Activated CD4-positive, alpha-beta T cell treated with anti-CD3 and anti-CD28 coated beads, Interleukin-2, amount 50 U/mL, for 48 hours (primary cell): Measurements from ENCODE around the gene NUP85.
A peak's percentile ranks its signal among the peaks of the same experiment; 100 is the strongest.
"Not testable (repeated sequence)": the region's sequence is repeated elsewhere in the genome, so short reads cannot be mapped to it uniquely, and the experiment has no call there.

ENCODE experiments used
- DNase-seq, 2 experiments: peaks; one replicate each; pipeline ENCODE4 v3.0.0-alpha.2; 2020

Gene NUP85

DNA sequence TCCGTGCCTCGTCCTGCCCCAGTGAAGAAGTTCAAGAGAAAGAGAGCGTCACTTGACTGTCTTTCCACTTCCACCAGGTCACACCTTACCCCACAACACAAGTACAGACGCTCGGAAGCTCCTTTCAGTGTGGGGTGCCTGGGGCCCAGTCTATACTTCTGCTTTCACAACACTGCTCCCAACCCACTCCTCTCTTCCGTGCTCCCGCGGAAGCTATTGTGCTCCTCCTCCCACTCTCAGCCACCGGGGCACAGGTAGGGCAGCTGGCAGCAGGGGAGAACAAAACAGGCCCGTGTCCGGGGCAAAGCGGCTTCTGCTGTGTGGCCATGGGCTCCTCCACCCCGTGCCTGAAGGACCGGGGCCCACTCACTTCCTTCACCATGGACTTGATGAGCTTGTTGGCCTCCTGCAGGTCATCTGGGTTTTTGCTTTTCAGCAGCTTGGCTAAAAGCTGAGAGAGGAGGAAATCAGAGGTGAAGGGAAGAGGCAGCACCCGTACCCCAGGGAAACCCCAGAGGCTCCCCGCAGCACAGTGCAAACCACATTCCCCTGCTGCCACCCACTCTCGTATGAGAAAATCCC lies 37.1 kb downstream of the NUP85 start:
- peak; percentile 30 to 45 for DNase-seq

DNA sequence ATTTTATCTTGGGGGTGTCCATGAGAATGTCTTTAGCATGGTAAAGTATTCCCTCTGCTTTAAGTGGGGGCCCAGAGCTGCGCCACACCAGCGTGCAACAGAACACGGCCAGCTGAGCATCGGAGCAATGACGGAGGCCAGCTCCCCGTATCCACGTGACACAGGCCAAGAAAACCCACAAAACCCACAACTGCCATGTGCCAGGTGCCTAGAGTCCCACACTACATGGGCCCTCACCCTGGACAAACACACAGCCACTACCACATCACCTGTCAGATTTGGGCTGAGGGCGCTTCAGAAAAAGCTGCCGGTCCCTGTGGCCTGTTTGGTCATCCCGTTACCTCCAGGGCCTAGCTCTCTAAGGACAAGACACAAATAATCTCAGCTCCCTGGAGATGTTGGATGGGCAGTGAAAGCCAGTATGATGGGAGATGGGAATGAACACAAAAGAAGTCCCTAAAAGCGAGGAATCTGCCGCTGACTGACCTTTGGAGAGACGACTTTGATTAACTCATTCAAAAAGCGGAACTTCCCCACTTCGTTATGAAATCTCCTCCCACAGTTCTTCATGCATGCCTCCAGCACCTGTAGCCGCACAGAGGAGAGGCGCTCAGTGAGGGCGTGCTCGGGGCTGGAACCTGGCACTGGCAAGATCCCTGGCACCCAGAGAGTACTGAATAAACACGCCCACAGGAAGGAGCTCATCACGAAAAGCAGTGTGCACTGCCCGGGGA lies 38.8 kb downstream of the NUP85 start:
- no peak for DNase-seq

DNA sequence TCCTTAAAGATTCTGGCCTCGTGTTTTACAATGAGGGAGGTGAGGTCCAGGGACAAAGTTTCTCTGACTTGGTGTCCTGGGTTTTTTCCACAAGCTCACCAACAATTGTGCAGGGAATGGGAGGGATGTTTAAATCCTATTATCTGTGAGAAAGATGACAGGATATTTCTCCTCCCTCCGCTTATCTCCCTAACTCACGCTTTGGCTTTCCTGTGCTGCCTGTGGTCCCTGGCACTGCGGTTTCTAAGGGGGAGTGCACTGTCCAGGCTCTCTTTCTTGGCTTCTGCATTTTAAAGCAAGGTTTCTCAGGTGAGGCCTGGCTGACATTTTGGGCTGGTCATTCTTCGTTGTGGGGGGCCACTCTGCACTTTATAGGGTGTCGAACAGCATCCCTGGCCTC lies 39.5 kb downstream of the NUP85 start:
- no peak for DNase-seq

DNA sequence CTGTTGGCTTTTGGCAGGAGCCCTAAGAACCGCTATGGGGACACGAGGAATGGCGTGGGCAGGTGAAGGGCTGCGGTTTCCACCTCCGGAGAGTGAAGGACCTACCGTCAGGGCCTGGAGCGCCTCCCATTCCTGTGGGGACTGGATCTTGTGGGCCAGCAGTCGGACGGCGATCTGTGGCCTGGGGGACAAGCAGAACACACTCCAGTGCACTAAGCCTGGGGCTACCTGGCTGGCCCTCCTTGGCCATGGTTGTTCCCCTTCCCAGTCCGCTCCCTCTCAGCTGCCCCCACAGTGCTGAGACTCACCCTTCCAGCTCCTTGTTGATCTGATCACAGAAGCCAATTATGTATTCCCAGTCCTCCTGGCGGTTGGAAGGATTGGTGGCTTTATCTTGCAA lies 40.9 kb downstream of the NUP85 start:
- DNase-seq: no peak

DNA sequence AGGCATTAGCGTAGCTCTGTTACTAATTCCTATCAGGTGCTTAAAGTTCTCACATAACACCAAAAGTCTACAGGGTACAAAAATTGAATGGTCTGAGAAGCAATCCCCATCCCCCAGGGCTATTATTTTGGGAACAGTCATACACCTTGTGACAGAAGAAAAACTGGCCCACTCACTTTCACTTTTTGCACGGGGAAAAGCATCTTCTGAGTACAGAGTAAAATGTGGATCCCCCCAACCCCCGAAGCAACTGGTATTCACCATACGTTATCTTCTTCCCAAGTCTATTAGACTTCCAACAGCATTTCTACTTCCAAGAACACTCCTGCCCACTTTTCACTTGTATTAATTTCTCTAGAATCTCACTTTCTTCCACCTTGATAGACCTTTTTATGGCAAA lies 44.1 kb downstream of the NUP85 start:
- no peak for DNase-seq

DNA sequence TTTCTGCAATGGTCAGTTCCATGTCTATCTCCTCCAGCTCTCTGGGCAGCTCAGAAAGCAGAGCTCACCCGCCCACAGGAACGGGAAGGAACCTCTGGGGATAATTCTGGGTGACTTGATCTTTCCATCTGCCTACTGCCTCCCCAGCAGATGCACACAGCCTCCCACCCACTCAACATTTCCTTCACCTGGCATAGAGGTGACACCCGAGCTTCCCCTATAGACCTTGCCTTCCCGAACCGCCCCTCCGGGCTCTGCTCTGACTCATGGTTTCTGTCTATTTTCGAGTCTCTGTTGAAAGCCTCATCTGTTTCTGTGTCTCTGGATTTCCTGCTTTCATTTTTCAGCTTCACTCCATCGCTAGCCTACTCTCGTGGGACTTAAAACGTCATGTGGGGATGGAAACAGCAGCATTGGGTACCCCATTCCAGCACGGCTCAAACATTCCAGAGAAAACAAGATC lies 44.6 kb downstream of the NUP85 start:
- peak; percentile 82 to 88 for DNase-seq

DNA sequence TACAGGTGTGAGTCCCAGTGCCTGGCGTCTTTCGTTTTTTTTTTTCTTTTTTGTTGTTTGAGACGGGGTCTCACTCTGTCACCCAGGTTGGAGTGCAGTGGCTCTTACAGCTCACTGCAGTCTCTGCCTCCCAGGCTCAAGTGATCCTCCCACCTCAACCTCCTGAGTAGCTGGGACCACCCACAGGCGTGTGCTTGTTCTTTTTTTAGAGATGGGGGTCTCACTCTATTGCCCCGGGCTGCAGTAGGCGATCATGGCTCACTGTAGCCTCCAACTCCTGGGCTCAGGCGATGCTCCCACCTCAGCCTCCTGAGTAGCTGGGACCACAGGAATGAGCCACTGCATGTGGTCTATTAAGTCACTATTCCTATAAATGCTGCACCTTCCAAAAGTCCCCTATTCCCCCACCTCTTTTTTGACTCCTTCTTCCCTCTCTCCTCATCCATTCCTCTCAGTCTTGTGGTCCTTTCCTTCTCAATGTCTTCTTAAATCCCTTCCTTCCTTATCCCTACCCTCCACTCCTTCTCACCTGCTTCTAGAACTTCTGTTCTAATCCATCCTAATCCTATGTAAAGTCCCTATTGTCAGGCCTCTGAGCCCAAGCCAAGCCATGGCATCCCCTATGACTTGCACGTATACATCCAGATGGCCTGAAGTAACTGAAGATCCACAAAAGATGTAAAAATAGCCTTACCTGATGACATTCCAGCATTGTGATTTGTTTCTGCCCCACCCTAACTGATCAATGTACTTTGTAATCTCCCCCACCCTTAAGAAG lies 46.7 kb downstream of the NUP85 start:
- DNase-seq: no peak

DNA sequence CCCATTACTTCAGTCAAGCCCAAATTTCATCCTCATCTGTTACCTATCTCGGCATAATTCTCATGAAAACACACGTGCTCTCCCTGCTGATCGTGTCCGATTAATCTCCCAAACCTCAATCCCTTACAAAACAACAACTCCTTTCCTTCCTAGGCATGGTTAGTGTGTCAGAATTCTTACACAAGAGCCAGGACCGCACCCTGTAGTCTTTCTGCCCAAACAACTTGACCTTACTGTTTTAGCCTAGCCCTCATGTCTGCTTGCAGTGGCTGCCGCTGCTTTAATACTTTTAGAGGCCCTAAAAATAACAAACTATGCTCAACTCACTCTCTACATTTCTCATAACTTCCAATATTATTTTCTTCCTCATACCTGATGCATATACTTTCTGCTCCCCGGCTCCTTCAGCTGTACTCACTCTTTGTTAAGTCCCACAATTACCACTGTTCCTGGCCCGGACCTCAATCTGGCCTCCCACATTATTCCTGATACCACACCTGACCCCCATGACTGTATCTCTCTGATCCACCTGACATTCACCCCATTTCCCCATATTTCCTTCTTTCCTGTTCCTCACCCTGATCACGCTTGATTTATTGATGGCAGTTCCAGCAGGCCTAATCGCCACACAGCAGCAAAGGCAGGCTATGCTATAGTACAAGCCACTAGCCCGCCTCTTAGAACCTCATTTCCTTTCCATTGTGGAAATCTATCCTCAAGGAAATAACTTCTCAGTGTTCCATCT lies 50.6 kb downstream of the NUP85 start:
- not testable (repeated sequence) for DNase-seq

DNA sequence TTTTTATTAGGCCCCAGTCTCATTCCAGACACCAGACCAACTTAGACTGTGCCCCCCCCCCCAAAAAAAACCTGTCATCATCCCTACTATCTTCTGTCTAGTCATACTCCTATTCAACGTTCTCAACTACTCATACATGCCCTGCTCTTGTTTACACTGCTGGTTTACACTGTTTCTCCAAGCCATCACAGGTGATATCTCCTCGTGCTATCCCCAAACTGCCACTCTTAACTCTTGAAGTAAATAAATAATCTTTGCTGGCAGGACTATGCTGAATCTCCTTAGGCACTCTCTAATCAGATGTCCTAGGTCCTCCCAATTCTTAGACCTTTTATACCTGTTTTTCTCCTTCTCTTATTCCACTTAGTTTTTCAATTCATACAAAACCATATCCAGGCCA lies 51.7 kb downstream of the NUP85 start:
- not testable (repeated sequence) for DNase-seq

DNA sequence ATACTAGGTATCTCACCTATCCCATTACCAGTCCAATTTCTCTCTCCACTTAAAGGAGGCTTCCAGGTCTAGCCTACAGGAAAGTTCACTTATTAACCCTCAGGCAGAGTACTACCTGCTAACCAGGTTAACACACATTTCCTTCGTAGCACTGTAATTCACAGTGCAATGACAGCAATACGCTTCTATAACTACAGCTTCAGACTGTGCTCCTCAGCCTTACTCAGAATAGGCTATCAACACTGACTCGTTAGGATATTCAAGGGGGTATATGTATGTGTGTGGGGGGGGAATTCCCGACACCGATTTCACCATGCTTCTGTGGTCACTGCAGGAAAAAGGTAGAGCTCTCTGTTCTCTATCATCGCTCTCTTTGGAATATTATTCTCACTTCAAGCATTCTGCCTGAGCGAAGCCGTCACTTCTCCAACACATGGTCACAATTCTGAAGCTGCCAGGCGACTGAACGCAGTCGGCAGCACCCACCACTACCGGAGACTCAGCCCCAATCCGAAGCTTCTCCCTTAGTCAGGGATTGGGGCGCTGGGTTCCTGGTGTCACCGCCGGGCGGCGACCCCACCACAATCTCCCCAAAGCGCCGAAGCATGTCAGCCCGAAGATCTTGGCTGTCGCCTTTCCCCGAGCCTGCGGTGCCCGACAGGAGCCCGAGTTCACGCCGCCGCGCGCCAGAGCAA lies 55.3 kb downstream of the NUP85 start:
- DNase-seq: peak; percentile 59 to 69

DNA sequence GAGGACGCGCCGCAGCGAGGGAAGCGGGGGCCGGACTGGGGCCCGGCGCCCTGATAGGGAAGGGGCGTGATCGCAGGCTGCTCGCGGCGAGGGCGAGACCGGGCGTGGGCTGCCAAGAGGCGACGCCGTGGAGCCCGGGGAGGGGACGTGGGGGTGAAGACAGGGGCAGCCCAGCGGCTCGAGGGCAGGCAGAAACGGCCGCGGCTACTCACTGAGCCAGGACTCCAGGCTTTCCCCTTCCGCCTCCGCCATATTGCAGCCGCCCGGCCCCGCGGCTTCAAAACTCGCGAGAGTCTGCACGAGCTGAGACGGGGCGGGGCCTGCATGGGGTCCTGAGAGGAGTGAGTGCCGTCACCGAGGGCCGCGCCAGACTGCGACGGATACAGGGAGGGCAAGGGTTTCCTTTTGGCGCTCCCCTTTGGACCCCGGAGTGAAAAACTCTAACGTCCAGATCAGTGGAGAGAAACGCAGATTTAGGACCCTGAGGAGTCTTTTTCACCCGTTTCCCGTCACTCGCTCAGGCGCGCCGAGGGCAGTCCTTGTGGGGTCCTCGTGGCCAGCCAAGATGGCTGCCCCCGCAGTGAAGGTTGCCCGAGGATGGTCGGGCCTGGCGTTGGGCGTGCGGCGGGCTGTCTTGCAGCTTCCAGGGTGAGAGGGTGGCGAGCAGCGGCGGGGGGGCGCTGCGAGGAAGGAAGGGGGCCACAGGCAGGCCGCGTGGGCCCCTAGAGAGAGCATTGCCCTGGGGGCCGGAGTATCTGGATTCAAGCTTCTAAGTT lies 56.0 kb downstream of the NUP85 start, which contains the start of the genes GGA3 and MRPS7:
TSS of gene GGA3 (minus strand) at position 271 of the 776 bp plus-strand sequence. CDS start at position 252, 19 bp downstream.
TSS of gene MRPS7 (plus strand) at position 544 of the 776 bp plus-strand sequence. CDS start at position 566, 22 bp downstream.
- DNase-seq: peak; percentile 97

DNA sequence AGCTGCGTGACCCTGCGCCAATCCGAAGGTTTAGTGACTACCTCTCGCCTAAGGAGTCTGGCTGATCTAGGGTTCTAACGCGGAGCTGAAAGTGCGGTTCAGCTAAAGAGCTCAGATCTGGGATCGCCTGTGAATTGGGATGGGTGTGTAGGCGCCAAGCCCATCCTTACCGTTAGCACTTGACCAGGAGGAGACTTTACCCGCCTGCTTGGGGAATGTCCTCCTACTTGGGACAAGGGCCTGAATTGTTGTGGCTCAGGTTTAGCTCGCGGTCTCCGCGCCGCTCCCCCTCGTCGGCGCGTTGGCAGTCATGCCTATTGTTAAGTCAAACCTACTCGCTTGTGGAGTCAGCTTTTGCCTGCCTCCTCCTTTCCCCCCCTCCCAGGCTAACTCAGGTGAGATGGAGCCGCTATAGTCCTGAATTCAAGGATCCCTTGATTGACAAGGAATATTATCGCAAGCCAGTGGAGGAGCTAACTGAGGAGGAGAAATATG lies 56.7 kb downstream of the NUP85 start:
- DNase-seq: no peak

DNA sequence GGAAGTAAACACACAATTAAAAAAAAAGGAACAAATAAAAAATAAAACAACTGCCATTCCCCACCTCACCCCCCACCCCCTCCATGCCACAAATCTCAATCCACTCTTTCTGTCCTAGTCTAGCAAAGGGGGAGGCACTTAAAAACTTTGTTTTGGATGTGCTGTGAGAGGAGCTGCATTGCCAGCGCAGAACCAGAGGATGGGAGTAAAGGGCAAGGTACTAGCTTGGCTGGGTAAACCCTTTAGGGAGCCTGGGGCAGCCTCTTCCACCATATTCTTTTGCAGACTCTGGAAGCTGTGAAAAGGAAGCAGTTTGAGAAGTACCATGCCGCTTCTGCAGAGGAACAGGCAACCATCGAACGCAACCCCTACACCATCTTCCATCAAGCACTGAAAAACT lies 57.6 kb downstream of the NUP85 start:
- DNase-seq: no peak

DNA sequence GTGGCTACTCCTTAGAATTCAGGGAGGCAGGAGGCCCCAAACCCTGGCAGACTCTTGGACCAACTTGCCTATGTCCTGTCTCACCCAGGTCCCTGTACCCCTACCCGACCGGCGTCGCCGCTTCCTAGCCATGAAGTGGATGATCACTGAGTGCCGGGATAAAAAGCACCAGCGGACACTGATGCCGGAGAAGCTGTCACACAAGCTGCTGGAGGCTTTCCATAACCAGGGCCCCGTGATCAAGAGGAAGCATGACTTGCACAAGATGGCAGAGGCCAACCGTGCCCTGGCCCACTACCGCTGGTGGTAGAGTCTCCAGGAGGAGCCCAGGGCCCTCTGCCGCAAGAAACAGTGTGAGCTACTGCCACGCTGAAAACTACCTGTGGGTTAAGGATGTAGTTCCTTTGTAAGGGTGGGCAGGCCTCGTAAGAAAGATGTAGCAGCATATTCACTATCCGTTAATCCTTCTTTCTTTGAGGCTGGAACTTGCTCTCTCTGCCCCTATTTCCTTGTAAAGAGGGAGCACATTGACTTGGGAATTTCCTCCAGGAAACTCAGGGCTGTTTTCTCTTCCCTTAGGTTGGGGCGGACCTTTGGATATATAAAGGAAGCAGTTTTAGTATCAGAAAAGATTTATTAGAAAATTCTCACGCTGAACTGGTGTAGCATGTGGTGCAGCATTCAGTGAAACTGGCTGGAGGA lies 60.3 kb downstream of the NUP85 start:
- no peak for DNase-seq

DNA sequence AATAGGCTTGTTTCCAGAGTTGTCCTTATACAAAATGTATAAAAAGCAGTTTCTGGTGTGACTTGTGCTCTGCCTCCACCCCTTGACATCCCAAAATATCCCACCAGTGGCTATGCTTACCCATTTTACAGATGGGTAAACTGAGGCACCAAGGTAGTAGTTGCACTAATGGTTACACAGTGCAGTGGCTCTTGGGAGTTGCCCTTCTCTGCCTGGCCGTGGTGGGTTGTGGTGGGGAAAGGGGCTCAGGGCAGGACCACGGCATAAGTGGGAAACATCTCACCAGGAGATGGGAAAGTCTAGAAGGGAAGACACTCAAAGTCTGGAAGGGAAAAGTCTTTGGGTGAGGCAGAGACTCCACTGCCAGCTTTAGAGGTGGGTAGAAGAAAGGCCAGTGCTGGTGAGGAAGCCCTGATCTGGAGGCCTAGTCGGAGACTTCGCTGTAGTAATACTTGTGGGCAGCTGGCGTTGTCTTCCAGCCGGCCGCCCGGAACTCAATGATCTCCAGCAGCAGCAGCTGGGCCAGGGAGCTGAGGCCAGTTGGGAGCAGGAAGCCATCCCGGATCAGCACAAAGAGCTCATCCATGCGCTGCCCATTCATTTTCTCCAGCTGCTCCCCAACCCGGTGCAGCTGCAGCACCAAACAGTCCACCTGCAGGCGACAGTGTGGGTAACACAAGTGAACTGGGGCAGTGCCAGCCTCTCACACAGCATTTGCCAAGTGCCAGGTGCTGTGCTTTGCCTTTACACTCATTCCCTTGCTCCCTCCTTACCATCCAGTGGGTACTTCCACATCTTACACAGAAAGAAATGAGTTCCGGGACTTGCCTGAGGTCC lies 61.1 kb downstream of the NUP85 start:
- DNase-seq: no peak

DNA sequence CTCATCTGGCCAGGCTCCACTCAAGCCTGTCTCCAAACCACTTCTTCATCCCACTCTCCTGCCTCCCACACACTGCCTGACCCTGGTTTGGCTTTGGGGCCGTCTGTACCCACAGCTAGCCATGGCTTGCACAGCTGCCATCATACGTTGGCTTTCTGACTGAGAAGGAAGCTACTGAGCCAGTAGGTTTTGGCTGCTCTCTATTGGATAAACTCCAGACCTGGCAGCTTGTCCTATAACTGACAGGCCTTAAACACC lies 61.6 kb downstream of the NUP85 start:
- no peak for DNase-seq

DNA sequence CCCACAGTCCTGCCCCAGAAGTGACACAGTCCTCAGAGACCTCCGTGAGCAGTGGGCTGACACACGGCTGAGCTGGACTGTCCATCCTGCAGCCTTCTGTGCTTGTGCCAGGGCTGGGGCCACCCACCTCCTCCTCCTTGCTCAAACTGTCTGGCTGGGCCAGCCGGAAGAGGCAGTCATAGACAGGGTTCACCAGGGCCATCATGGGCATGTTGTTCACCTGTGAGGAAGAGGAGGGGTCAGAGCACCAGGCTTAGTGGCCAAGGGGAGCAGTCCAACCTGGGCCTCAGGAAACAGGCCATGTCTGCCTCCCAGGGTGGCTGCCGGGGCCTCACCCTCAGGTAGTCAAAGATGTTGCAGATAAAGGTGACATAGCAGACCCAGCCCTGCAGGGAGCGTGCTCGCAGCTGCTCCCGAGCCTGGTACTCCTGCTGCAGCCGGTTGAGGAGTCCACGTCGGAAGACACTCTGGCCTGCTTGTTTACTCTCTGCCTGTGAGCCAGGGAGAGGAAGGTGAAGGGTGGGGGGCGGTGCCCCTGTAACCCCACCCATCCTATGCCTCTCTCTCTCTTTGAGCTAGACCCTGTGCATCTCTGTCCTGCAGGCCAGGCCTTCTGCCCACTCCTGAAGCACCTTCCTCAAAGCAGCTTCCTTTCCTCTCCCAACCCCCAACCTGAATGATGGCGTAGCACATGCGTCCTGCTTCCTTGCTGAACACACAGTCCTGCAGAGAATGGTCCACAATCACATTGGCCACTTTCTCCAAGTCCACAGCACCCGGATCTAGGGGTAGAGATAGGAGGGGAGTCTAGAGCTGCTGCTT lies 62.1 kb downstream of the NUP85 start:
- no peak for DNase-seq

DNA sequence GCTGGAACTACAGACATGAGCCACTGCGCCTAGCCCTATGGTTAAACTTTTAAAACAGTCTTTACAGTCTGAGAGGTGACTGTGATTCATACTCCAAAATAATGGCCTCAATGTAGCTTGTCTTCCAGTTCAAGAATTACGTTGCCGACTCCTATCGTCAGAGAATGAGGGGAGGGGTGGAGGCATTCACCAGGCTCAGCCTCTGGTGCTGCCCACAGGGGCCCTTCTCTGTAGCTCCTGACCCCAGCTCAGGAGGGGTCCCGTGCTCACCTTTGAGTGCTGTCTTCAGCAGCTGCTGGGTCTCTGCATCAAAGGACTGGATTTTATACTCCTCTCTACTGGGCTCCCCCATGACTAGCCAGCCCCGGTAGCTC lies 64.4 kb downstream of the NUP85 start:
- DNase-seq: no peak
